ENCODE measurements around the gene PMS1.

DNA sequence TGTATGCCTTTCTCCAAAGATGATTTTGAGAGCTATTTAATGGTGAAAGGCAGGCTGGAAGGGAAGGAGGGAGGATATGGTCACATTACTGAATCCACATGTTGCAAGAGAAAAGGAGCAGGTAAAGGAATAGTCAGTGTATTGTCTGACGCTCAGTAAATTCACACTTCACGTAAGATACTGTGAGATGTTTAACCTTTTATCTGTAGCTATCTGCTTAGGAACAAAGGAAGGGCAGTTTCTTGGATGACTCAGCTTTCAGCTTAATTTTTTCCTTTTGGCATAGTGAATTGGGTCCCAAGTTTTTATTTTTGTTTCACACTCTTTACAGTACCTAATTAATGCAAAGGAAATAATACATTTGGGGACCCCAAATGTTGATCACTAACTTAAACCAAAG is 96.2 kb downstream of the PMS1 start:
- no peak for TF ChIP-seq CTCF (IDR thresholded peaks at IDR 0.05)
- no peak for TF ChIP-seq POLR2A (IDR thresholded peaks at IDR 0.05)

All from heart left ventricle (tissue), 13 donors.